RWPE2 (cell line): ENCODE results near the gene CFAP410.
"Not testable (repeated sequence)": the region's sequence is repeated elsewhere in the genome, so short reads cannot be mapped to it uniquely, and the experiment has no call there.

Experiments
- ATAC-seq: fragments of 200-7000 bp; cut with Tn5 transposase; 3 replicates; pipeline ENCODE4 v1.9.1; 2021; ENCODE audit warnings: low read depth
- DNase-seq: peaks from one replicate; pipeline ENCODE4 v3.0.0-alpha.2; 2020; ENCODE audit warnings: low spot score
- H3K27ac ChIP-seq: fragments of 450-650 bp; 2 replicates; pipeline ENCODE4 v1.5.1; 2017; ENCODE audit warnings: mild to moderate bottlenecking; ENCODE audit not compliant: poor library complexity, severe bottlenecking
- H3K27me3 ChIP-seq: fragments of 250-450 bp; sonication (Bioruptor Pico); 2 replicates; pipeline ENCODE4 v1.5.1; 2021; ENCODE audit warnings: mild to moderate bottlenecking, moderate library complexity; ENCODE audit not compliant: insufficient read depth, poor library complexity, severe bottlenecking
- H3K36me3 ChIP-seq: fragments of 250-450 bp; sonication (Bioruptor Pico); 2 replicates; pipeline ENCODE4 v1.5.1; 2020; ENCODE audit warnings: low read depth, mild to moderate bottlenecking, moderate library complexity
- H3K4me1 ChIP-seq: fragments of 250-450 bp; sonication (Bioruptor Pico); 2 replicates; pipeline ENCODE4 v1.5.1; 2021; ENCODE audit warnings: mild to moderate bottlenecking, moderate library complexity; ENCODE audit not compliant: insufficient read depth, poor library complexity, severe bottlenecking
- H3K4me3 ChIP-seq: fragments of 250-450 bp; sonication (Bioruptor Pico); 2 replicates; pipeline ENCODE4 v1.5.1; 2021; ENCODE audit warnings: mild to moderate bottlenecking, moderate library complexity; ENCODE audit not compliant: severe bottlenecking
- H3K9me3 ChIP-seq: fragments of 250-450 bp; sonication (Bioruptor Pico); 2 replicates; pipeline ENCODE4 v1.5.1; 2021; ENCODE audit warnings: mild to moderate bottlenecking, moderate library complexity; ENCODE audit not compliant: severe bottlenecking
- TF ChIP-seq, protein P1 (sequence below): fragments of 450-650 bp; IDR thresholded peaks from one replicate; pipeline ENCODE4 v1.5.1; 2017; ENCODE audit warnings: mild to moderate bottlenecking, moderate library complexity; ENCODE audit not compliant: poor library complexity, severe bottlenecking

The CFAP410 gene

DNA sequence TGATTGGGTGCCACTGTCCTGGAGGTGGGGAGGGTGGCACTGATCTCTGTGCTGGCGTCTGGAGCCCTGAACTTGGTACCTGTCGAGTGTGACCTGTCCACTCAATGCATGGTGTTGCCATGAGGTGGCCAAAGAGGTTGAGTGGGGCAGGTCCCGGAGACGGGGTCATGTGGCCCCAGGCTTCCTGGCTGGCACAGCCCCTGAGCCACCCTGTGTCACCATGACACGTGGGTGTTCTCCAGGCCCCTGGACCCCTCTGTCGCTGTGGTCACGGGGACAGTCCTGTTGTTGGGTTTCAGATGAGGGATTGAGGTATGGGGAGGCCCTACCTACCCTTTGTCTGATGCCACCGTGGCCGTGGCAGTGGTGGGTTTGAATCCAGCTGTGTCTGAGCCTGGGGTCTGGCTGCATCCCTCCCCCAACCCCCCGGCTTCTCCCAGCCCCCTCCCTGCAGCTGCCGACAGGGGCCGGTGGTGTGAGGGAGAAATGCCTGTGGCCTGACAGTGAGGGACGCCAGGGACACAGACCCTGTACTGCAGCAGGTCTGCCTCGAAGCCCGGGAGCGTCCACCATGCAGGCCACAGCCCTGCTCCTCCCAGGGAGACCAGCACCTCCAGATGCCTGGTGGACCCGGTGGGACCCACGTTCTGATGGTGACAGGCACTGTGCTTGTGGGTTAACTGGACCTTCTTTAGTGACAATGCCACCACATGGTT lies 26.2 kb upstream of the CFAP410 start:
- Histone ChIP-seq H3K27ac (no peak overlapping the region), H3K9me3 (no peaks in the 10 kb centered on the region), H3K4me1 (no peaks in the 10 kb centered on the region), H3K36me3 (no peaks in the 10 kb centered on the region), H3K4me3 (no peak overlapping the region), H3K27me3 (peaks cover 14% of the 10 kb centered on the region)
- TF ChIP-seq, protein P1, sequence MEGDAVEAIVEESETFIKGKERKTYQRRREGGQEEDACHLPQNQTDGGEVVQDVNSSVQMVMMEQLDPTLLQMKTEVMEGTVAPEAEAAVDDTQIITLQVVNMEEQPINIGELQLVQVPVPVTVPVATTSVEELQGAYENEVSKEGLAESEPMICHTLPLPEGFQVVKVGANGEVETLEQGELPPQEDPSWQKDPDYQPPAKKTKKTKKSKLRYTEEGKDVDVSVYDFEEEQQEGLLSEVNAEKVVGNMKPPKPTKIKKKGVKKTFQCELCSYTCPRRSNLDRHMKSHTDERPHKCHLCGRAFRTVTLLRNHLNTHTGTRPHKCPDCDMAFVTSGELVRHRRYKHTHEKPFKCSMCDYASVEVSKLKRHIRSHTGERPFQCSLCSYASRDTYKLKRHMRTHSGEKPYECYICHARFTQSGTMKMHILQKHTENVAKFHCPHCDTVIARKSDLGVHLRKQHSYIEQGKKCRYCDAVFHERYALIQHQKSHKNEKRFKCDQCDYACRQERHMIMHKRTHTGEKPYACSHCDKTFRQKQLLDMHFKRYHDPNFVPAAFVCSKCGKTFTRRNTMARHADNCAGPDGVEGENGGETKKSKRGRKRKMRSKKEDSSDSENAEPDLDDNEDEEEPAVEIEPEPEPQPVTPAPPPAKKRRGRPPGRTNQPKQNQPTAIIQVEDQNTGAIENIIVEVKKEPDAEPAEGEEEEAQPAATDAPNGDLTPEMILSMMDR = no peak
- ATAC-seq = no peak
- DNase-seq = peak; percentile 33

DNA sequence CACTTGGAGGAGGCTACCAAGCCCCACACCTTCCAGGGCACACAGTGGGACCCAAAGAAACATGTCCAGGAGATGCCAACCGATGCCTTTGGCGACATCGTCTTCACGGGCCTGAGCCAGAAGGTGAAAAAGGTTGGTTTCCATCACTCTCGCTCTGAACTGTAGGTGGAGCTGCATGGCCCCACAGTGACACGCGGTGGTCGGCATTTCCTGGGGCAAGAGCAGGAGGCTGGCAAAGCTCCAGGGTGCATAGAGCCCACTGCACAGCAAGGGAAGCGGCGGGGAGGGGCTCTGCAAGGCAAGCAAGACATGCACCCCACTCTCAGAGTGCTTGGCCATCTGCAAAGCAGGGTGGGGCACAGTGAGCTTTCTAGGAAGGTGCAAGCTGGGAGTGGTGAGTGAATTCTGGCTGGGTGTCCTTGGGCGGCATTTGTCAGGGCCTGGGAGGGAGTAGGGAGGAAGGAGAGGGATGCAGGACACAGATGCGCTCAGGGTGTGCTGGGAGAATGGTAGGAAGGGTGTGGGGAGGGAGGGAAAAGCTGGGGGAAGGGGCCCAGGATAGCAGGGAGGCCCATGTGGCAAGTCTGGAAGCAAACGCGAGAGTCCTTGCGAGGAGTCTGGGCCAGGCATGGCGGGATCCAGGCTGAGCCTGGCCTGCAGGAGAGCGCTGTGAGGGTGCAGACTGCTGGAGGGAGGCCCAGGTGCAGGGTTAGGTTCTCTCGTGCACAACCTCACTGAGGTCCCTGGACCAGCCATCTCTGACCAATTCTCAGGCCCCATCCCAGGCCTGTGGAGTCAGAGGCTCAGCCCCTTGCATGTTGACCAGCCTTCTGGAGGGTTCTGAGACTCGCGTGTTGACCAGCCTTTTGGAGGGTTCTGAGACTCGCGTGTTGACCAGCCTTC lies 25.2 kb upstream of the CFAP410 start:
- Histone ChIP-seq H3K36me3 (no peaks in the 10 kb centered on the region), H3K4me3 (no peak overlapping the region), H3K27ac (no peak overlapping the region), H3K9me3 (no peaks in the 10 kb centered on the region), H3K27me3 (peaks cover 14% of the 10 kb centered on the region), H3K4me1 (no peaks in the 10 kb centered on the region)
- TF ChIP-seq, protein P1 = no peak
- ATAC-seq (no peak), DNase-seq (peak; percentile 58)

DNA sequence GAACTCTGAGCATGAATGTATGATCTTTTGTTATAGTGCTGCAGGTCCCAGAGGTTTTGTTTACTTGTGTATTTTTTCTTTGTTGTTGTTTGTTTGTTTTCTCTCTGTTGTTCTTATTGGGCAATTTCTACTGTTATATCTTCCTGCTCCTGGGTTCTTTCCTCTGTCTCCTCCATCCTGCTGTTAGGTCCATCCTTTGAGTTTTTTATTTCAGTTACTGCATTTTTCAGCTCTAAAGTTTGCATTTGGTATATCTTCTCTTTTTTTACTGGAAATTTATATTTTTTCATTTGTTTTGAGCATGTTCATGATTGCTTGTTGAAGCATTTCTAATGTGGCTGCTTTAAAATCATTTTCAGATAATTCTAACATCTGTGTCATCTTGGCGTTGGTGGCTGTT lies 24.1 kb upstream of the CFAP410 start:
- Histone ChIP-seq H3K4me1 (no peaks in the 10 kb centered on the region), H3K27ac (no peak overlapping the region), H3K36me3 (no peaks in the 10 kb centered on the region), H3K27me3 (peaks cover 5% of the 10 kb centered on the region), H3K4me3 (no peak overlapping the region), H3K9me3 (no peaks in the 10 kb centered on the region)
- TF ChIP-seq, protein P1 = no peak
- no peak for DNase-seq
- no peak for ATAC-seq

DNA sequence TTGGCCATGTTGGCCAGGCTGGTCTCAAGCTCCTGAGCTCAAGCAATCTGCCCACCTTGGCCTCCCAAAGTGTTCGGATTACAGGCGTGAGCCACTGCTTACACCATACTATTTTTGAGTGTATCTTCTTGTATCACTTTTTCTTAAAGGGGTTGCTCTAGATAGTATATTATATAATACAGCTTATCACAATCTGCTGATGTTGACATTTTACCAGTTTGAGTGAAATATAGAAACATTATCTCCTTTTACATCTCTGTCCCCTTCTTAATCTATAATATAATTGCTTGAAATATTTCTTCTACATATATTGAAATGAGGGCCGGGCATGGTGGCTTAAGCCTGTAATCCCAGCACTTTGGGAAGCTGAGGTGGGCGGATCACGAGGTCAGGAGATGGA lies 22.7 kb upstream of the CFAP410 start:
- not testable (repeated sequence) for H3K9me3 ChIP-seq, DNase-seq, H3K27ac ChIP-seq, H3K27me3 ChIP-seq, ATAC-seq, H3K4me1 ChIP-seq, H3K4me3 ChIP-seq, H3K36me3 ChIP-seq

DNA sequence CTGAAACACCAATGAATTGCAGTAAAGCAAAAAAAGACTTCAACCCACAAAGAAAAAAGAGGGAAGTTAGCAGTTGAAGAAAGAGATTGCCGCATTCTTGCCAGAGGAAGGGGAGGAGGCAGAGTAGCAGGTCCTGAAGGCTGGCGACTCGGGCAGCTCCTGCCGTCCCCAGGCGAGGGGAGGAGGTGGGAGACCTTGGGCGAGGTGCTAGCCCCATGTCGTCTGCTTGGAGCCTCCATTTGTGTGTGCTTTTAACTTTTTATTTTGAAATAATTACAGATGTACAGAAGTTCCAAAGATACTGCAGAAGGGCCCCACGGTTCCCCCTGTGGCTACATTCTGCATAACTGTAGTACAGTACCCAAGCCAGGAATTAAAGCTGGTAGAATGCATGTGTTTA lies 21.0 kb upstream of the CFAP410 start:
- no peak overlapping the region for H3K4me3 ChIP-seq
- DNase-seq (peak; percentile 15), ATAC-seq (no peak)
- TF ChIP-seq, protein P1 = no peak
- no peaks in the 10 kb centered on the region for H3K9me3 ChIP-seq
- H3K36me3 ChIP-seq = no peaks in the 10 kb centered on the region
- no peak overlapping the region for H3K27ac ChIP-seq
- peaks cover 2% of the 10 kb centered on the region for H3K27me3 ChIP-seq
- H3K4me1 ChIP-seq = no peaks in the 10 kb centered on the region
